ENCODE measurements around the gene HDLBP.

Gene HDLBP

GRCh38 chr2:241254904-241255351, 60.5 kb downstream of the HDLBP start:
- Histone ChIP-seq H3K4me3 (ENCODE audit: low read length) (no peak overlapping the region), H3K9ac (ENCODE audit: low read length) (no peak overlapping the region), H3K79me2 (ENCODE audit: low read length) (peaks cover 7% of the 10 kb centered on the region; the same call in 1 of the 2 replicates), H3K36me3 (replicated peaks; ENCODE audit: low read depth, low read length) (peaks cover 67% of the 10 kb centered on the region), H2AFZ (ENCODE audit: low read depth, low read length) (no peak overlapping the region), H3K4me2 (ENCODE audit: low read length) (no peak overlapping the region), H3K27me3 (ENCODE audit: low read depth, low read length) (no peaks in the 10 kb centered on the region), H4K20me1 (ENCODE audit: insufficient read depth, low read length) (no peaks in the 10 kb centered on the region), H3K4me1 (ENCODE audit: low read length) (no peaks in the 10 kb centered on the region), H3K27ac (ENCODE audit: low read length) (no peak overlapping the region), H3K9me3 (ENCODE audit: insufficient read depth, low read length) (no peaks in the 10 kb centered on the region)
- TF ChIP-seq CTCF (IDR thresholded peaks at IDR 0.05; ENCODE audit: low read depth, low read length) (no peak), EZH2phosphoT487 (IDR thresholded peaks at IDR 0.05; ENCODE audit: low read depth) (no peak)

GRCh38 chr2:241252778-241253475, 62.5 kb downstream of the HDLBP start:
- H4K20me1 ChIP-seq (ENCODE audit: insufficient read depth, low read length) = no peaks in the 10 kb centered on the region
- no peak overlapping the region for H3K9ac ChIP-seq (ENCODE audit: low read length)
- no peaks in the 10 kb centered on the region for H3K27me3 ChIP-seq (ENCODE audit: low read depth, low read length)
- no peaks in the 10 kb centered on the region for H3K4me1 ChIP-seq (ENCODE audit: low read length)
- H3K4me2 ChIP-seq (ENCODE audit: low read length) = no peak overlapping the region
- H3K27ac ChIP-seq (ENCODE audit: low read length) = no peak overlapping the region
- H3K9me3 ChIP-seq (ENCODE audit: insufficient read depth, low read length) = no peaks in the 10 kb centered on the region
- H2AFZ ChIP-seq (ENCODE audit: low read depth, low read length) = no peak overlapping the region
- no peaks in the 10 kb centered on the region for H3K79me2 ChIP-seq (ENCODE audit: low read length)
- TF ChIP-seq EZH2phosphoT487 (IDR thresholded peaks at IDR 0.05; ENCODE audit: low read depth) (no peak), CTCF (IDR thresholded peaks at IDR 0.05; ENCODE audit: low read depth, low read length) (no peak)
- H3K4me3 ChIP-seq (ENCODE audit: low read length) = no peak overlapping the region
- H3K36me3 ChIP-seq (replicated peaks; ENCODE audit: low read depth, low read length) = peaks cover 77% of the 10 kb centered on the region

GRCh38 chr2:241249654-241250053, 65.8 kb downstream of the HDLBP start:
- Histone ChIP-seq H3K4me1 (ENCODE audit: low read length) (no peaks in the 10 kb centered on the region), H3K79me2 (ENCODE audit: low read length) (no peaks in the 10 kb centered on the region), H3K4me3 (ENCODE audit: low read length) (no peak overlapping the region), H4K20me1 (ENCODE audit: insufficient read depth, low read length) (no peaks in the 10 kb centered on the region), H3K27ac (ENCODE audit: low read length) (no peak overlapping the region), H3K4me2 (ENCODE audit: low read length) (no peak overlapping the region), H3K27me3 (ENCODE audit: low read depth, low read length) (no peaks in the 10 kb centered on the region), H3K36me3 (replicated peaks; ENCODE audit: low read depth, low read length) (peaks cover 67% of the 10 kb centered on the region), H3K9me3 (ENCODE audit: insufficient read depth, low read length) (no peaks in the 10 kb centered on the region), H3K9ac (ENCODE audit: low read length) (no peak overlapping the region), H2AFZ (ENCODE audit: low read depth, low read length) (no peak overlapping the region)
- TF ChIP-seq CTCF (IDR thresholded peaks at IDR 0.05; ENCODE audit: low read depth, low read length) (no peak), EZH2phosphoT487 (IDR thresholded peaks at IDR 0.05; ENCODE audit: low read depth) (no peak)

GRCh38 chr2:241248897-241249296, 66.6 kb downstream of the HDLBP start:
- Histone ChIP-seq H3K79me2 (ENCODE audit: low read length) (no peaks in the 10 kb centered on the region), H3K9me3 (ENCODE audit: insufficient read depth, low read length) (no peaks in the 10 kb centered on the region), H3K9ac (ENCODE audit: low read length) (no peak overlapping the region), H3K4me1 (ENCODE audit: low read length) (peaks cover 4% of the 10 kb centered on the region; the same call in 1 of the 2 replicates), H3K4me3 (ENCODE audit: low read length) (no peak overlapping the region), H3K4me2 (ENCODE audit: low read length) (no peak overlapping the region), H3K27me3 (ENCODE audit: low read depth, low read length) (no peaks in the 10 kb centered on the region), H4K20me1 (ENCODE audit: insufficient read depth, low read length) (no peaks in the 10 kb centered on the region), H3K27ac (ENCODE audit: low read length) (no peak overlapping the region), H3K36me3 (replicated peaks; ENCODE audit: low read depth, low read length) (peaks cover 66% of the 10 kb centered on the region), H2AFZ (ENCODE audit: low read depth, low read length) (no peak overlapping the region)
- TF ChIP-seq EZH2phosphoT487 (IDR thresholded peaks at IDR 0.05; ENCODE audit: low read depth) (no peak), CTCF (IDR thresholded peaks at IDR 0.05; ENCODE audit: low read depth, low read length) (no peak)

Data from OCI-LY3 (cell line).